HepG2 (cell line): Measurements from ENCODE around the gene BTRC. TPM values are rescaled to one million over a fixed set of nuclear protein-coding genes. Genes with fewer than 3 reads are reported as not detected.

ENCODE experiments used
- ATAC-seq: fragments of 200-7000 bp; cut with Tn5 transposase; 3 replicates; pipeline ENCODE4 v1.9.1; 2020; ENCODE audit warnings: mild to moderate bottlenecking, moderate library complexity
- BruUV-seq: library from RNA; stranded (reverse); fragments of 400-500 nt; replicated peaks from 2 replicates; lab custom pipeline; 2021; lab: Mats Ljungman, UMichigan
- CTCF ChIA-PET: fragments of 300-600 bp; formaldehyde crosslinking; extraction: SDS; loops from one replicate; lab custom pipeline; 2021; ENCODE audit warnings: low total read pairs, inconsistent platforms, low intra/inter-chr PET ratio; lab: Yijun Ruan, JAX
- POLR2A ChIA-PET: fragments of 350-600 bp; sonication (Branson Sonifier 250); formaldehyde crosslinking; loops from one replicate; lab custom pipeline; 2020; ENCODE audit warnings: antibody characterized with exemption, inconsistent platforms; lab: Yijun Ruan, JAX
- DNase-seq: peaks from one replicate; pipeline ENCODE4 v3.0.0-alpha.2; 2015; ENCODE audit warnings: low spot score
- FAIRE-seq: peaks from 3 replicates; lab custom pipeline; 2011; peaks lifted over from hg19 to GRCh38; lab: Jason Lieb, UNC
- H2AFZ ChIP-seq: one replicate; pipeline ENCODE4 v1.6.1; 2011; ENCODE audit warnings: low read length, inconsistent platforms
- H3K27ac ChIP-seq: fragments of 300-600 bp; 3 replicates; pipeline ENCODE4 v1.8.0; 2011; ENCODE audit warnings: mixed run types, mild to moderate bottlenecking, mixed read lengths, low read length, inconsistent platforms; ENCODE audit not compliant: insufficient read depth; ENCODE audit errors: extremely low read length
- H3K27me3 ChIP-seq, 2 experiments: fragments of 200-600 bp in 1 of 2; 2 replicates in 1 of 2; 3 replicates in 1 of 2; pipeline versions ENCODE4 v1.6.0 to v1.8.0; 2011; ENCODE audit warnings: low read length in 2 of 2, mild to moderate bottlenecking in 2 of 2, moderate library complexity in 2 of 2, inconsistent platforms in 1 of 2; ENCODE audit not compliant: insufficient read depth in 2 of 2, control insufficient read depth in 1 of 2
- H3K36me3 ChIP-seq, 2 experiments: fragments of 200-600 bp in 1 of 2; replicated peaks in 1 of 2; 2 replicates in 1 of 2; 3 replicates in 1 of 2; pipeline versions ENCODE4 v1.5.1 to v1.8.0; 2011; ENCODE audit warnings: low read length in 2 of 2, inconsistent platforms in 1 of 2; ENCODE audit not compliant: insufficient read depth in 2 of 2, control insufficient read depth in 1 of 2
- H3K4me1 ChIP-seq: 2 replicates; pipeline ENCODE4 v1.5.1; 2012; ENCODE audit warnings: low read length, inconsistent platforms; ENCODE audit not compliant: insufficient read depth
- H3K4me2 ChIP-seq: 2 replicates; pipeline ENCODE4 v1.6.0; 2011; ENCODE audit warnings: low read depth, low read length, inconsistent platforms
- H3K4me3 ChIP-seq, 3 experiments: fragments of 200-600 bp in 1 of 3; sonication (generic), shearing (Covaris generic) in 1 of 3; replicated peaks in 1 of 3; 2 replicates each; pipeline ENCODE4 v1.5.1; 2011 to 2016; ENCODE audit warnings: low read length in 3 of 3, inconsistent platforms in 2 of 3, low read depth in 2 of 3, mild to moderate bottlenecking in 2 of 3, control low read depth in 1 of 3, mixed read lengths in 1 of 3; ENCODE audit not compliant: insufficient read depth in 1 of 3
- H3K79me2 ChIP-seq: one replicate; pipeline ENCODE4 v1.6.1; 2011; ENCODE audit warnings: low read length, inconsistent platforms; ENCODE audit not compliant: insufficient read depth
- H3K9ac ChIP-seq: 2 replicates; pipeline ENCODE4 v1.6.0; 2011; ENCODE audit warnings: mild to moderate bottlenecking, low read depth, low read length, inconsistent platforms; ENCODE audit not compliant: insufficient read depth
- H3K9me3 ChIP-seq: 2 replicates; pipeline ENCODE4 v1.5.1; 2012; ENCODE audit warnings: mild to moderate bottlenecking, low read length
- H4K20me1 ChIP-seq: 2 replicates; pipeline ENCODE4 v1.6.0; 2011; ENCODE audit warnings: inconsistent platforms, mild to moderate bottlenecking, low read length, moderate library complexity; ENCODE audit not compliant: insufficient read depth
- AKNA ChIP-seq: sonication (generic); formaldehyde crosslinking; IDR thresholded peaks from 2 replicates; pipeline ENCODE4 v1.4.0; 2020; ENCODE audit warnings: missing genetic modification reagents, borderline replicate concordance
- BRF2 ChIP-seq: sonication (generic); formaldehyde crosslinking; IDR thresholded peaks from 2 replicates; pipeline ENCODE4 v1.8.1; 2022; ENCODE audit warnings: mild to moderate bottlenecking, missing genetic modification reagents
- FOSL2 ChIP-seq: sonication (generic); formaldehyde crosslinking; IDR thresholded peaks from 2 replicates; pipeline ENCODE4 v1.4.0; 2020; ENCODE audit warnings: missing genetic modification reagents
- FOXA1 ChIP-seq, 2 experiments: fragments of 450-650 bp in 1 of 2; sonication (generic) in 1 of 2; formaldehyde crosslinking in 1 of 2; IDR thresholded peaks; 2 replicates each; pipeline versions ENCODE4 v1.4.0 to v1.6.1; 2016 to 2020; ENCODE audit warnings: missing genetic modification reagents in 1 of 2
- FOXP1 ChIP-seq, 2 experiments: fragments of 450-650 bp in 1 of 2; IDR thresholded peaks; 2 replicates each; pipeline ENCODE4 v1.6.1; 2017 to 2018; ENCODE audit warnings: antibody characterized with exemption in 1 of 2
- MLLT10 ChIP-seq: sonication (generic); formaldehyde crosslinking; IDR thresholded peaks from 2 replicates; pipeline ENCODE4 v1.4.0; 2020; ENCODE audit warnings: missing genetic modification reagents
- NCOA2 ChIP-seq: sonication (generic); formaldehyde crosslinking; IDR thresholded peaks from 2 replicates; pipeline ENCODE4 v1.8.0; 2022; ENCODE audit warnings: inconsistent platforms
- NONO ChIP-seq, 2 experiments: fragments of 450-650 bp in 1 of 2; sonication (generic) in 1 of 2; formaldehyde crosslinking in 1 of 2; IDR thresholded peaks in 1 of 2; conservative IDR thresholded peaks in 1 of 2; 2 replicates each; pipeline versions ENCODE4 v1.6.1 to v1.8.0; 2017 to 2022; ENCODE audit warnings: mild to moderate bottlenecking in 1 of 2, missing genetic modification reagents in 1 of 2, moderate library complexity in 1 of 2
- PITX1 ChIP-seq: sonication (generic); formaldehyde crosslinking; IDR thresholded peaks from 2 replicates; pipeline ENCODE4 v1.5.1; 2020; ENCODE audit warnings: mild to moderate bottlenecking, missing genetic modification reagents
- TOE1 ChIP-seq: sonication (generic); formaldehyde crosslinking; IDR thresholded peaks from 2 replicates; pipeline ENCODE4 v1.4.0; 2020; ENCODE audit warnings: mild to moderate bottlenecking, missing genetic modification reagents
- ZBTB3 ChIP-seq: sonication (generic); formaldehyde crosslinking; IDR thresholded peaks from 2 replicates; pipeline ENCODE4 v1.4.0; 2020; ENCODE audit warnings: low read depth, mild to moderate bottlenecking, moderate library complexity, missing genetic modification reagents, borderline replicate concordance
- ZNF557 ChIP-seq: sonication (generic); formaldehyde crosslinking; IDR thresholded peaks from 2 replicates; pipeline ENCODE4 v1.4.0; 2020; ENCODE audit warnings: missing genetic modification reagents
- ZNF773 ChIP-seq: sonication (generic); formaldehyde crosslinking; IDR thresholded peaks from 2 replicates; pipeline ENCODE4 v1.4.0; 2020; ENCODE audit warnings: missing genetic modification reagents, borderline replicate concordance
- WGBS: methylation state at CpG from one replicate; pipeline ENCODE4 v1.1.6; 2017; ENCODE audit warnings: low lambda C conversion rate; 5-methylcytosine and 5-hydroxymethylcytosine counted together
- in situ Hi-C: cut with HindIII; loops from 2 replicates; pipeline ENCODE4 v1.10.0; 2017; ENCODE audit warnings: low pct_unique_long_range_greater_than_20kb; ENCODE audit not compliant: extremely low pct_ligation_motif_present
- intact Hi-C: fragments of 100-400 bp; cut with micrococcal nuclease; formaldehyde crosslinking; loops from one replicate; pipeline ENCODE4 v1.10.0; 2022; ENCODE audit not compliant: unreplicated experiment
- polyA plus RNA-seq, 8 experiments: library from polyadenylated mRNA; depleted of rRNA in 3 of 8; stranded (reverse) in 7 of 8; unstranded in 1 of 8; fragments of >200 nt; fragmentation: Illumina TruSeq in 4 of 8; extraction: Trizol in 4 of 8; gene quantifications; 2 replicates each; pipeline versions ENCODE4 v1.2.1 to v1.2.3, GENCODE V29; 2011 to 2016; ENCODE audit warnings: low read depth in 4 of 8, missing spikeins in 1 of 8, mixed read lengths in 1 of 8; ENCODE audit not compliant: insufficient read depth in 1 of 8
- total RNA-seq, 5 experiments: library from RNA; depleted of rRNA; stranded (reverse); fragments of >200 nt; fragmentation: Illumina TruSeq; extraction: Trizol; gene quantifications; 2 replicates each; pipeline ENCODE4 v1.2.3, GENCODE V29; 2016; ENCODE audit warnings: low read depth in 1 of 5
- TF ChIP-seq, protein P1 (sequence below), 2 experiments: fragments of 450-650 bp in 1 of 2; sonication (generic) in 1 of 2; formaldehyde crosslinking; IDR thresholded peaks; 2 replicates each; pipeline versions ENCODE4 v1.5.0 to v1.8.0; 2020 to 2022; ENCODE audit warnings: mild to moderate bottlenecking in 1 of 2, missing genetic modification reagents in 1 of 2
- TF ChIP-seq, protein P2 (sequence below): sonication (generic); formaldehyde crosslinking; conservative IDR thresholded peaks from 2 replicates; pipeline ENCODE4 v1.4.0; 2020; ENCODE audit warnings: missing genetic modification reagents
- TF ChIP-seq, protein P3 (sequence below): fragments of 450-650 bp; IDR thresholded peaks from 2 replicates; pipeline ENCODE4 v1.6.1; 2017

BTRC gene
- total and polyA plus RNA-seq, 2 of the 13 experiments (the other 11 are each of a cell fraction or from before 2014, with no cell fraction given): 12.0 to 14.4 TPM

- intact Hi-C loops: no loop called here
- CTCF ChIA-PET: no interaction called here
- H3K79me2 ChIP-seq: no peaks in the 10 kb centered on the region
- no peak for FAIRE-seq
- in situ Hi-C loops: no loop called here
- POLR2A ChIA-PET: interaction anchor here (0.8 kb wide), 1 partner anchor 121 kb away, joined by 4 read pairs; no protein-coding TSS in a partner anchor
- H3K4me1 ChIP-seq: no peaks in the 10 kb centered on the region
- H3K27me3 ChIP-seq: no peaks in the 10 kb centered on the region
- DNase-seq: no peak
- no peak overlapping the region for H3K27ac ChIP-seq
- H2AFZ ChIP-seq: no peak overlapping the region
- BruUV-seq: no TSS peak
- peaks cover 0 to 4% of the 10 kb centered on the region in 2 experiments; a peak in 1 of 5 replicates for H3K36me3 ChIP-seq
- H3K4me3 ChIP-seq: no peak overlapping the region
- no peak for ATAC-seq
- WGBS: 97% methylated on average over 3 of the region's 3 CpGs
- no peaks in the 10 kb centered on the region for H4K20me1 ChIP-seq
- no peak overlapping the region for H3K9ac ChIP-seq
- H3K4me2 ChIP-seq: no peak overlapping the region
- no peaks in the 10 kb centered on the region for H3K9me3 ChIP-seq
- TF ChIP-seq, protein P1, sequence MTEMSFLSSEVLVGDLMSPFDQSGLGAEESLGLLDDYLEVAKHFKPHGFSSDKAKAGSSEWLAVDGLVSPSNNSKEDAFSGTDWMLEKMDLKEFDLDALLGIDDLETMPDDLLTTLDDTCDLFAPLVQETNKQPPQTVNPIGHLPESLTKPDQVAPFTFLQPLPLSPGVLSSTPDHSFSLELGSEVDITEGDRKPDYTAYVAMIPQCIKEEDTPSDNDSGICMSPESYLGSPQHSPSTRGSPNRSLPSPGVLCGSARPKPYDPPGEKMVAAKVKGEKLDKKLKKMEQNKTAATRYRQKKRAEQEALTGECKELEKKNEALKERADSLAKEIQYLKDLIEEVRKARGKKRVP (CRISPR knock-in tag; IDR thresholded peaks at IDR 0.05): no peak
- TF ChIP-seq BRF2 (CRISPR knock-in tag) (no peak), ZNF773 (CRISPR knock-in tag) (no peak), MLLT10 (CRISPR knock-in tag) (no peak), NONO (IDR thresholded peaks at IDR 0.05) (no peak), NONO (CRISPR knock-in tag; conservative IDR thresholded peaks at IDR 0.05) (no peak), TOE1 (CRISPR knock-in tag) (no peak), ZNF557 (no peak), ZBTB3 (CRISPR knock-in tag) (no peak), FOSL2 (CRISPR knock-in tag) (no peak), FOXP1 (IDR thresholded peaks at IDR 0.05) (no peak), FOXP1 (CRISPR knock-in tag; IDR thresholded peaks at IDR 0.05) (no peak), NCOA2 (CRISPR knock-in tag) (no peak), FOXA1 (IDR thresholded peaks at IDR 0.05) (no peak), FOXA1 (CRISPR knock-in tag; IDR thresholded peaks at IDR 0.05) (no peak), AKNA (no peak), PITX1 (no peak)
- TF ChIP-seq, protein P2, sequence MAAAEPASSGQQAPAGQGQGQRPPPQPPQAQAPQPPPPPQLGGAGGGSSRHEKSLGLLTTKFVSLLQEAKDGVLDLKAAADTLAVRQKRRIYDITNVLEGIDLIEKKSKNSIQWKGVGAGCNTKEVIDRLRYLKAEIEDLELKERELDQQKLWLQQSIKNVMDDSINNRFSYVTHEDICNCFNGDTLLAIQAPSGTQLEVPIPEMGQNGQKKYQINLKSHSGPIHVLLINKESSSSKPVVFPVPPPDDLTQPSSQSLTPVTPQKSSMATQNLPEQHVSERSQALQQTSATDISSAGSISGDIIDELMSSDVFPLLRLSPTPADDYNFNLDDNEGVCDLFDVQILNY (CRISPR knock-in tag): no peak
- TF ChIP-seq, protein P3, sequence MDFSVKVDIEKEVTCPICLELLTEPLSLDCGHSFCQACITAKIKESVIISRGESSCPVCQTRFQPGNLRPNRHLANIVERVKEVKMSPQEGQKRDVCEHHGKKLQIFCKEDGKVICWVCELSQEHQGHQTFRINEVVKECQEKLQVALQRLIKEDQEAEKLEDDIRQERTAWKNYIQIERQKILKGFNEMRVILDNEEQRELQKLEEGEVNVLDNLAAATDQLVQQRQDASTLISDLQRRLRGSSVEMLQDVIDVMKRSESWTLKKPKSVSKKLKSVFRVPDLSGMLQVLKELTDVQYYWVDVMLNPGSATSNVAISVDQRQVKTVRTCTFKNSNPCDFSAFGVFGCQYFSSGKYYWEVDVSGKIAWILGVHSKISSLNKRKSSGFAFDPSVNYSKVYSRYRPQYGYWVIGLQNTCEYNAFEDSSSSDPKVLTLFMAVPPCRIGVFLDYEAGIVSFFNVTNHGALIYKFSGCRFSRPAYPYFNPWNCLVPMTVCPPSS: no peak
Observed at GRCh38 chr10:101429423-101429822, 75.5 kb downstream of the BTRC start.
